SK-N-MC (cell line): Measurements from ENCODE around the gene GDPD5.

ENCODE experiments used
- EZH2 ChIP-seq: fragments of 200-600 bp; sonication (generic); IDR thresholded peaks from one replicate; pipeline ENCODE4 v1.6.1; 2017; ENCODE audit warnings: antibody characterized with exemption
- POLR2AphosphoS5 ChIP-seq: IDR thresholded peaks from 2 replicates; pipeline ENCODE4 v1.6.1; 2012; ENCODE audit warnings: mild to moderate bottlenecking, low read depth, low read length, borderline replicate concordance

GRCh38 chr11:75539459-75540334, 14.0 kb upstream of the GDPD5 start:
- no peak for TF ChIP-seq EZH2
- TF ChIP-seq POLR2AphosphoS5 = no peak
